IMR-90 (cell line): ENCODE measurements around the gene HAS3. TPM values are rescaled to one million over a fixed set of nuclear protein-coding genes. Genes with fewer than 3 reads are reported as not detected.

Source experiments
- ATAC-seq: fragments of 200-7000 bp; cut with Tn5 transposase; 2 replicates; pipeline ENCODE4 v1.9.1; 2020; ENCODE audit warnings: low read depth, mild to moderate bottlenecking, moderate library complexity
- BruUV-seq: library from RNA; stranded (reverse); fragments of 400-500 nt; replicated peaks from 2 replicates; lab custom pipeline; 2021; lab: Mats Ljungman, UMichigan
- CTCF ChIA-PET: fragments of 300-600 bp; formaldehyde crosslinking; extraction: SDS; loops from one replicate; lab custom pipeline; 2021; ENCODE audit warnings: antibody characterized with exemption; lab: Yijun Ruan, JAX
- POLR2A ChIA-PET: fragments of 300-600 bp; sonication (Branson Sonifier 250); formaldehyde crosslinking; loops from one replicate; lab custom pipeline; 2022; ENCODE audit warnings: antibody characterized with exemption; ENCODE audit not compliant: unreplicated experiment; lab: Charles Lee
- DNase-seq: peaks from one replicate; pipeline ENCODE4 v3.0.0; 2013
- H2AFZ ChIP-seq: replicated peaks from 2 replicates; pipeline ENCODE3; 2013; ENCODE audit warnings: low read length, mild to moderate bottlenecking; ENCODE audit not compliant: poor library complexity
- H2AK5ac ChIP-seq: 2 replicates; pipeline ENCODE4 v1.6.1; 2013; ENCODE audit warnings: low read depth, low read length, inconsistent platforms
- H2AK9ac ChIP-seq: replicated peaks from 2 replicates; pipeline ENCODE3; 2013; ENCODE audit warnings: mild to moderate bottlenecking, low read depth, low read length, moderate library complexity; ENCODE audit not compliant: poor library complexity
- H2BK120ac ChIP-seq: 2 replicates; pipeline ENCODE4 v1.6.1; 2013; ENCODE audit warnings: low read depth, low read length, inconsistent platforms
- H2BK15ac ChIP-seq: 3 replicates; pipeline ENCODE4 v1.6.1; 2013; ENCODE audit warnings: low read depth, low read length, inconsistent platforms
- H2BK20ac ChIP-seq: 2 replicates; pipeline ENCODE4 v1.6.1; 2013; ENCODE audit warnings: low read depth, mild to moderate bottlenecking, inconsistent platforms, low read length, moderate library complexity
- H2BK5ac ChIP-seq: 2 replicates; pipeline ENCODE4 v1.6.1; 2013; ENCODE audit warnings: mild to moderate bottlenecking, low read depth, low read length, inconsistent platforms; ENCODE audit not compliant: poor library complexity, severe bottlenecking
- H3K14ac ChIP-seq: replicated peaks from 2 replicates; pipeline ENCODE4 v1.6.1; 2013; ENCODE audit warnings: low read depth, low read length, inconsistent platforms
- H3K18ac ChIP-seq: 2 replicates; pipeline ENCODE4 v1.6.1; 2013; ENCODE audit warnings: low read depth, low read length, control low read depth
- H3K23ac ChIP-seq: 2 replicates; pipeline ENCODE4 v1.6.1; 2013; ENCODE audit warnings: low read depth, low read length, inconsistent platforms
- H3K27ac ChIP-seq: 2 replicates; pipeline ENCODE4 v1.5.1; 2013; ENCODE audit warnings: mild to moderate bottlenecking, control low read depth, low read length; ENCODE audit not compliant: insufficient read depth
- H3K27me3 ChIP-seq: 2 replicates; pipeline ENCODE4 v1.6.1; 2013; ENCODE audit warnings: low read length; ENCODE audit not compliant: control insufficient read depth, insufficient read depth
- H3K36me3 ChIP-seq: 2 replicates; pipeline ENCODE4 v1.6.1; 2013; ENCODE audit warnings: low read length, mixed read lengths; ENCODE audit not compliant: control insufficient read depth, insufficient read depth
- H3K4ac ChIP-seq: 2 replicates; pipeline ENCODE4 v1.6.1; 2013; ENCODE audit warnings: low read depth, low read length, inconsistent platforms
- H3K4me1 ChIP-seq: 2 replicates; pipeline ENCODE4 v1.6.1; 2013; ENCODE audit warnings: low read length, mixed read lengths; ENCODE audit not compliant: control insufficient read depth, insufficient read depth
- H3K4me2 ChIP-seq: 2 replicates; pipeline ENCODE4 v1.6.1; 2013; ENCODE audit warnings: low read depth, mild to moderate bottlenecking, control low read depth, low read length, moderate library complexity
- H3K4me3 ChIP-seq: 2 replicates; pipeline ENCODE4 v1.5.1; 2013; ENCODE audit warnings: low read depth, mild to moderate bottlenecking, control low read depth, low read length, moderate library complexity; ENCODE audit not compliant: insufficient read depth
- H3K56ac ChIP-seq: 2 replicates; pipeline ENCODE4 v1.6.1; 2013; ENCODE audit warnings: low read length, inconsistent platforms; ENCODE audit not compliant: insufficient read depth; ENCODE audit errors: extremely low read depth
- H3K79me1 ChIP-seq, 2 experiments: 2 replicates each; pipeline ENCODE4 v1.6.1; 2013; ENCODE audit warnings: low read length in 2 of 2, inconsistent platforms in 1 of 2, low read depth in 1 of 2
- H3K9ac ChIP-seq: 2 replicates; pipeline ENCODE4 v1.6.1; 2013; ENCODE audit warnings: low read depth, low read length, control low read depth
- H3K9me1 ChIP-seq: 2 replicates; pipeline ENCODE4 v1.6.1; 2013; ENCODE audit warnings: low read length, inconsistent platforms; ENCODE audit not compliant: insufficient read depth
- H3K9me3 ChIP-seq: 2 replicates; pipeline ENCODE4 v1.6.1; 2013; ENCODE audit warnings: low read length; ENCODE audit not compliant: control insufficient read depth, insufficient read depth
- H4K20me1 ChIP-seq: 2 replicates; pipeline ENCODE4 v1.6.1; 2013; ENCODE audit warnings: low read length, inconsistent platforms; ENCODE audit not compliant: insufficient read depth
- H4K5ac ChIP-seq: 2 replicates; pipeline ENCODE4 v1.6.1; 2013; ENCODE audit warnings: mild to moderate bottlenecking, low read depth, low read length, control low read depth
- H4K8ac ChIP-seq, 2 experiments: 2 replicates each; pipeline ENCODE4 v1.6.1; 2013; ENCODE audit warnings: low read depth in 2 of 2, low read length in 2 of 2, control low read depth in 1 of 2, inconsistent platforms in 1 of 2
- H4K91ac ChIP-seq: 2 replicates; pipeline ENCODE4 v1.6.1; 2013; ENCODE audit warnings: low read depth, low read length, inconsistent platforms; ENCODE audit not compliant: insufficient read depth
- CEBPB ChIP-seq: IDR thresholded peaks from 2 replicates; pipeline ENCODE4 v1.6.1; 2012; ENCODE audit warnings: low read depth, low read length, improper control_type of control experiment
- CHD1 ChIP-seq: IDR thresholded peaks from 2 replicates; pipeline ENCODE4 v1.6.1; 2012; ENCODE audit warnings: low read depth, low read length, improper control_type of control experiment
- FOS ChIP-seq: fragments of 150-350 bp; IDR thresholded peaks from 2 replicates; pipeline ENCODE4 v1.6.1; 2016; ENCODE audit warnings: low read depth, low read length
- MXI1 ChIP-seq: IDR thresholded peaks from 2 replicates; pipeline ENCODE4 v1.6.1; 2012; ENCODE audit warnings: low read depth, mild to moderate bottlenecking, low read length, moderate library complexity, borderline replicate concordance
- RAD21 ChIP-seq: IDR thresholded peaks from 2 replicates; pipeline ENCODE4 v1.6.1; 2012; ENCODE audit warnings: low read length, improper control_type of control experiment
- RCOR1 ChIP-seq: IDR thresholded peaks from 2 replicates; pipeline ENCODE4 v1.6.1; 2012; ENCODE audit warnings: mild to moderate bottlenecking, low read length, improper control_type of control experiment; ENCODE audit not compliant: insufficient replicate concordance
- RFX5 ChIP-seq: IDR thresholded peaks from 2 replicates; pipeline ENCODE4 v1.8.0; 2012; ENCODE audit warnings: low read depth, mild to moderate bottlenecking, low read length, moderate library complexity
- SMC3 ChIP-seq: fragments of 150-350 bp; IDR thresholded peaks from 2 replicates; pipeline ENCODE4 v1.6.1; 2016; ENCODE audit warnings: low read depth, mild to moderate bottlenecking, antibody characterized with exemption, low read length, moderate library complexity
- USF2 ChIP-seq: fragments of 150-350 bp; IDR thresholded peaks from 2 replicates; pipeline ENCODE4 v1.6.1; 2017; ENCODE audit warnings: mild to moderate bottlenecking, antibody characterized with exemption, low read length, low read depth
- WGBS, 2 experiments: methylation state at CpG; one replicate each; pipeline versions ENCODE4 v1.1.5 to v1.1.7; 2013; ENCODE audit warnings: missing lambda C conversion rate in 2 of 2; ENCODE audit not compliant: insufficient read length in 1 of 2; ENCODE audit errors: extremely low coverage in 2 of 2; 5-methylcytosine and 5-hydroxymethylcytosine counted together
- dilution Hi-C: fragments of 300-500 bp; cut with HindIII; formaldehyde crosslinking; loops from one replicate; pipeline ENCODE4 v1.14.3; 2018; ENCODE audit warnings: low sequenced_read_pairs; ENCODE audit not compliant: unreplicated experiment
- in situ Hi-C: fragments of 300-500 bp; cut with MboI; formaldehyde crosslinking; loops from 3 replicates; pipeline ENCODE4 v1.14.3; 2019; ENCODE audit warnings: low sequenced_read_pairs, inconsistent platforms, mixed read lengths
- intact Hi-C: fragments of 100-400 bp; cut with micrococcal nuclease; formaldehyde crosslinking; loops from 2 replicates; pipeline ENCODE4 v1.10.0; 2022
- polyA plus RNA-seq, 3 experiments: library from polyadenylated mRNA; depleted of rRNA; stranded (reverse); fragments of >200 nt; gene quantifications; 2 replicates each; pipeline ENCODE4 v1.2.3, GENCODE V29; 2012; ENCODE audit warnings: low replicate concordance in 1 of 3
- total RNA-seq: library from RNA; depleted of rRNA; stranded (reverse); fragments of >200 nt; gene quantifications from 2 replicates; pipeline ENCODE4 v1.2.3, GENCODE V29; 2012

HAS3 gene
- total and polyA plus RNA-seq, 2 of the 4 experiments (the other 2 are of a cell fraction), result 0.36 to 0.97 TPM

- POLR2A ChIA-PET, result no interaction called here
- Histone ChIP-seq H3K14ac (no peak overlapping the region), H3K56ac (no peak overlapping the region), H4K5ac (no peak overlapping the region), H2BK20ac (no peak overlapping the region), H2AK5ac (no peak overlapping the region), H3K27me3 (no peaks in the 10 kb centered on the region), H3K27ac (no peak overlapping the region), H3K4ac (no peak overlapping the region), H3K18ac (no peak overlapping the region), H3K4me1 (no peaks in the 10 kb centered on the region), H3K4me3 (no peak overlapping the region), H3K23ac (no peak overlapping the region), H3K36me3 (peaks cover 52% of the 10 kb centered on the region), H4K20me1 (peaks cover 15% of the 10 kb centered on the region), H2BK15ac (no peak overlapping the region), H3K9ac (no peak overlapping the region), H4K8ac (no peak overlapping the region), H2AK9ac (no peak overlapping the region), H3K79me1 (peaks cover 33 to 58% of the 10 kb centered on the region in 2 experiments), H2BK5ac (no peak overlapping the region), H3K9me3 (no peaks in the 10 kb centered on the region), H4K91ac (no peak overlapping the region), H2AFZ (no peak overlapping the region), H3K4me2 (no peak overlapping the region), H2BK120ac (no peak overlapping the region), H3K9me1 (peaks cover 6% of the 10 kb centered on the region)
- in situ Hi-C loops (loop anchor here (5.0 to 10.0 kb wide), 3 partner anchors 145 to 415 kb away; no protein-coding TSS in a partner anchor), dilution Hi-C loops (no loop called here), intact Hi-C loops (no loop called here)
- DNase-seq (no peak), ATAC-seq (no peak)
- no TSS peak for BruUV-seq
- 100% methylated on average over 1 of the region's 2 CpGs; no CpG with 5 or more reads in 1 of the 2 experiments for WGBS, 2 experiments
- TF ChIP-seq SMC3, result no peak
- no peak for TF ChIP-seq MXI1
- no peak for TF ChIP-seq FOS
- TF ChIP-seq RAD21, result no peak
- no peak for TF ChIP-seq RFX5
- TF ChIP-seq CEBPB, result no peak
- TF ChIP-seq CHD1, result no peak
- no peak for TF ChIP-seq RCOR1
- TF ChIP-seq USF2, result no peak
- CTCF ChIA-PET, result no interaction called here
Measured at GRCh38 chr16:69119536-69119935, 14.1 kb downstream of the HAS3 start.
